B cell (primary cell): ENCODE data around the gene B9D2. TPM values are rescaled to one million over a fixed set of nuclear protein-coding genes. Genes with fewer than 3 reads are reported as not detected.

Experiments used
- ATAC-seq: fragments of 200-7000 bp; cut with Tn5 transposase; one replicate; pipeline ENCODE4 v1.10.0; 2021; ENCODE audit warnings: low read depth, mild to moderate bottlenecking, moderate number of reproducible peaks, moderate library complexity
- CTCF ChIA-PET: fragments of 350-600 bp; sonication (Branson Sonifier 250); formaldehyde crosslinking; loops from one replicate; lab custom pipeline; 2021; ENCODE audit warnings: antibody characterized with exemption, inconsistent platforms; lab: Charles Lee
- POLR2A ChIA-PET: fragments of 350-600 bp; sonication (Branson Sonifier 250); formaldehyde crosslinking; loops from one replicate; lab custom pipeline; 2021; ENCODE audit warnings: antibody characterized with exemption; lab: Charles Lee
- DNase-seq: peaks from one replicate; pipeline ENCODE4 v3.0.0; 2013
- H2AFZ ChIP-seq: 2 replicates; pipeline ENCODE4 v1.6.1; 2012; ENCODE audit warnings: mild to moderate bottlenecking, low read depth, low read length; ENCODE audit not compliant: insufficient read depth, poor library complexity, severe bottlenecking
- H3K27ac ChIP-seq, 2 donors: 1 replicate in 1 of 2; 2 replicates in 1 of 2; pipeline ENCODE4 v1.5.1; 2012 to 2013; ENCODE audit warnings: low read length in 2 of 2, mild to moderate bottlenecking in 2 of 2, moderate library complexity in 1 of 2
- H3K27me3 ChIP-seq, 4 experiments: fragments of 200-600 bp in 1 of 4; sonication (generic) in 1 of 4; replicated peaks in 1 of 4; 1 replicate in 2 of 4; 2 replicates in 2 of 4; pipeline versions ENCODE4 v1.6.1 to v1.7.0; 2013 to 2016; ENCODE audit warnings: low read length in 3 of 4, mild to moderate bottlenecking in 2 of 4, mixed read lengths in 1 of 4, moderate library complexity in 1 of 4; ENCODE audit not compliant: insufficient read depth in 4 of 4, control insufficient read depth in 3 of 4; ENCODE audit errors: control extremely low read depth in 1 of 4
- H3K36me3 ChIP-seq, 2 experiments: replicated peaks in 1 of 2; 1 replicate in 1 of 2; 2 replicates in 1 of 2; pipeline versions ENCODE4 v1.6.1 to v1.7.1; 2013; ENCODE audit warnings: low read length in 1 of 2; ENCODE audit not compliant: insufficient read depth in 2 of 2, control insufficient read depth in 1 of 2; ENCODE audit errors: control extremely low read depth in 1 of 2, extremely low read depth in 1 of 2
- H3K4me1 ChIP-seq, 2 donors: fragments of 200-600 bp in 1 of 2; sonication (generic) in 1 of 2; 1 replicate in 1 of 2; 2 replicates in 1 of 2; pipeline versions ENCODE4 v1.5.1 to v1.6.1; 2013 to 2017; ENCODE audit warnings: low read length in 2 of 2; ENCODE audit not compliant: control insufficient read depth in 2 of 2, insufficient read depth in 2 of 2
- H3K4me2 ChIP-seq: replicated peaks from 2 replicates; pipeline ENCODE3; 2012; ENCODE audit warnings: mild to moderate bottlenecking, low read depth, low read length; ENCODE audit not compliant: poor library complexity, severe bottlenecking
- H3K4me3 ChIP-seq, 5 experiments: fragments of 200-600 bp in 1 of 5; sonication (generic) in 1 of 5; 1 replicate in 3 of 5; 2 replicates in 2 of 5; pipeline versions ENCODE4 v1.5.1 to v1.7.0; 2011 to 2016; ENCODE audit warnings: low read length in 4 of 5, mild to moderate bottlenecking in 4 of 5, low read depth in 2 of 5, control low read depth in 1 of 5, moderate library complexity in 1 of 5; ENCODE audit not compliant: insufficient read depth in 1 of 5; ENCODE audit errors: control extremely low read depth in 1 of 5, extremely low read depth in 1 of 5
- H3K79me2 ChIP-seq: fragments of 200-600 bp; sonication (generic); one replicate; pipeline ENCODE4 v1.6.0; 2016; ENCODE audit warnings: low read length; ENCODE audit not compliant: control insufficient read depth, insufficient read depth
- H3K9ac ChIP-seq: fragments of 200-600 bp; sonication (generic); 2 replicates; pipeline ENCODE4 v1.6.1; 2017; ENCODE audit warnings: mild to moderate bottlenecking, low read length, moderate library complexity
- H3K9me3 ChIP-seq, 3 donors: one replicate each; pipeline versions ENCODE4 v1.6.1 to v1.7.1; 2013; ENCODE audit warnings: low read length in 2 of 3; ENCODE audit not compliant: control insufficient read depth in 2 of 3, insufficient read depth in 1 of 3; ENCODE audit errors: control extremely low read depth in 1 of 3
- H4K20me1 ChIP-seq: 2 replicates; pipeline ENCODE4 v1.6.0; 2012; ENCODE audit warnings: mild to moderate bottlenecking, low read length; ENCODE audit not compliant: insufficient read depth, control insufficient read depth, poor library complexity, severe bottlenecking
- H3K27ac Mint-ChIP-seq: one replicate; pipeline ENCODE4 v1.8.0; 2021; ENCODE audit warnings: mixed read lengths
- H3K27me3 Mint-ChIP-seq: one replicate; pipeline ENCODE4 v1.8.0; 2021; ENCODE audit warnings: mixed read lengths
- H3K4me1 Mint-ChIP-seq: one replicate; pipeline ENCODE4 v1.8.0; 2021; ENCODE audit warnings: mixed read lengths
- H3K4me3 Mint-ChIP-seq: one replicate; pipeline ENCODE4 v1.8.0; 2021; ENCODE audit warnings: mixed read lengths
- H3K9me3 Mint-ChIP-seq: one replicate; pipeline ENCODE4 v1.8.0; 2022; ENCODE audit warnings: mixed read lengths; ENCODE audit not compliant: insufficient read depth
- CTCF ChIP-seq: fragments of 200-600 bp; IDR thresholded peaks from one replicate; pipeline ENCODE4 v1.8.0; 2022; ENCODE audit warnings: antibody characterized with exemption, mild to moderate bottlenecking
- EZH2 ChIP-seq: IDR thresholded peaks from 2 replicates; pipeline ENCODE4 v1.6.1; 2012; ENCODE audit warnings: borderline replicate concordance, low read depth, mild to moderate bottlenecking, moderate library complexity, low read length; ENCODE audit not compliant: insufficient read depth, poor library complexity, severe bottlenecking
- WGBS: methylation state at CpG from one replicate; pipeline ENCODE4 v1.1.5; 2013; ENCODE audit warnings: missing lambda C conversion rate; ENCODE audit not compliant: insufficient coverage; 5-methylcytosine and 5-hydroxymethylcytosine counted together
- intact Hi-C: fragments of 100-400 bp; cut with micrococcal nuclease; formaldehyde crosslinking; loops from one replicate; pipeline ENCODE4 v1.10.0; 2022
- polyA plus RNA-seq: library from polyadenylated mRNA; depleted of rRNA; stranded (reverse); fragments of >200 nt; gene quantifications from 2 replicates; pipeline ENCODE4 v1.2.3, GENCODE V29; 2012
- total RNA-seq, 2 donors: library from RNA; stranded (reverse); fragments of 120-200 nt in 1 of 2; gene quantifications; 1 replicate in 1 of 2; 2 replicates in 1 of 2; pipeline versions ENCODE4 v1.2.3 to v1.2.4, GENCODE V29; 2013 to 2022

Gene B9D2
- total and polyA plus RNA-seq, 2 donors (not counting 1 experiment from before 2014, with no cell fraction given), result 9.9 to 17.5 TPM

GRCh38 chr19:41309180-41310032 lies 54.5 kb downstream of the B9D2 start:
- intact Hi-C loops, result loop anchor here (1.0 kb wide), 3 partner anchors 17 to 88 kb away; partner anchors contain the start of genes BCKDHA and EXOSC5
- Mint-ChIP-seq H3K9me3 (no peaks in the 10 kb centered on the region), H3K4me3 (peak overlapping the region; percentile 98), H3K27me3 (no peaks in the 10 kb centered on the region), H3K4me1 (peaks cover 67% of the 10 kb centered on the region), H3K27ac (peak overlapping the region; percentile 100)
- TF ChIP-seq EZH2 (no peak), CTCF (no peak)
- WGBS, result 17% methylated on average over 14 of the region's 26 CpGs
- ATAC-seq (no peak), DNase-seq (peak; percentile 71)
- H2AFZ ChIP-seq, result peak overlapping the region; percentile 90
- no peaks in the 10 kb centered on the region for H3K9me3 ChIP-seq
- ChIA-PET CTCF (interaction anchor here (0.7 to 8.3 kb wide), 25 partner anchors 8 to 371 kb away, joined by 3 to 89 read pairs (median 6); partner anchors contain the start of genes B9D2, HNRNPUL1 and TGFB1), POLR2A (interaction anchor here (0.5 to 1.8 kb wide), 11 partner anchors 11 to 872 kb away, joined by 3 to 12 read pairs (median 6); partner anchors contain the start of genes B9D2, HNRNPUL1 and TGFB1)
- H3K36me3 ChIP-seq, result peaks cover 8 to 47% of the 10 kb centered on the region in 2 experiments
- peak overlapping the region; percentile 89 to 100 for H3K27ac ChIP-seq
- peak overlapping the region; percentile 59 to 100 (median 68) for H3K4me3 ChIP-seq
- H3K4me1 ChIP-seq, result peaks cover 50 to 69% of the 10 kb centered on the region in 2 donors
- H3K9ac ChIP-seq, result peak overlapping the region; percentile 96
- no peaks in the 10 kb centered on the region for H3K27me3 ChIP-seq
- H3K4me2 ChIP-seq, result peak overlapping the region; percentile 98
- H4K20me1 ChIP-seq, result peaks cover 37% of the 10 kb centered on the region
- H3K79me2 ChIP-seq, result peaks cover 73% of the 10 kb centered on the region
